Measurements from ENCODE around the gene SLC2A13. TPM values are rescaled to one million over a fixed set of nuclear protein-coding genes. Genes with fewer than 3 reads are reported as not detected.
"Not testable (repeated sequence)": the region's sequence is repeated elsewhere in the genome, so short reads cannot be mapped to it uniquely, and the experiment has no call there.

Gene SLC2A13
- total RNA-seq, 2 experiments from 2014 or later, result 4.9 to 5.6 TPM

DNA sequence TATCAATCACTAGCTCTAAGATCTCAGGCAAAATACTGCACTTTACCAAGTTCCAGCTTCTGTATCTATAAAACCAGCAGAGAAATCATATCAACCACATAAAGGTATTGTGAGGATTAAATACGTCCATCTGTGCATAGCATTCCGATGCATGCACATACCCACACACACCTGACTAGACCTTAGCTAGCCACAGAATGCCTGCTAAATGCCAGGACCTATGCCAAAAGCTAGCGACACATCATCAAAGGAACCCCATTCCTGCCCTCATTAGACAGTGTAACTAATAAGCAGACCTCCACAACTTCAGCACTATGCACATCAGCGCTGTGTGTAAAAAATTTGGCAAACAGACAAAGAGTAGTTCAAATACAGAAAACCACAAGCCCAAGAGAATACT is 185.2 kb downstream of the SLC2A13 start:
- no peaks in the 10 kb centered on the region for H3K36me3 Mint-ChIP-seq
- no peak overlapping the region for H3K4me3 Mint-ChIP-seq
- no peaks in the 10 kb centered on the region for H3K9me3 Mint-ChIP-seq
- no peak for DNase-seq
- no peaks in the 10 kb centered on the region for H3K4me1 Mint-ChIP-seq
- no peak overlapping the region for H3K27ac Mint-ChIP-seq
- H3K27me3 Mint-ChIP-seq, result no peaks in the 10 kb centered on the region

- Mint-ChIP-seq H3K36me3 (no peaks in the 10 kb centered on the region), H3K27ac (no peak overlapping the region), H3K4me1 (no peaks in the 10 kb centered on the region), H3K4me3 (no peak overlapping the region), H3K27me3 (no peaks in the 10 kb centered on the region), H3K9me3 (no peaks in the 10 kb centered on the region)
- no peak for DNase-seq
These were observed 185.7 kb downstream of the SLC2A13 start for GRCh38 chr12:39920222-39920621.

DNA sequence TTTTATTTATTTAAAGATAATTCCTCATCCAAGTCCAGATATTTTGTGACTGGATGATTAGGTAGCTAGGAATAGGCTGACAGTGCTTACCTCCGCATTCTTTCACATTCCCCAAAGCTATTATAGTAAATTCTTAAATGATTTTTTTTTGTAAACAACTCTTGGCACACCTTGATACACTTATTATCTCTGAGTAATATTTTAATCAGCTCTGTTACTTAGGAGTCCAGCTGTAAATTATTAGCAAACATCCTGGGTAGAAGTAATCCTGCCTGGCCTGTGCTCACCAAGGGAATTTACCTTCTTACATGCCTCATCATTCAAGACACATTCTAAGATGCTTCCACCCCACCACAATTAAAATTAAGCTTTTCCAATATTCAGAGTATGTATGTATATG is 186.1 kb downstream of the SLC2A13 start:
- Mint-ChIP-seq H3K27ac (no peak overlapping the region), H3K4me1 (no peaks in the 10 kb centered on the region), H3K9me3 (no peaks in the 10 kb centered on the region), H3K36me3 (no peaks in the 10 kb centered on the region), H3K27me3 (no peaks in the 10 kb centered on the region), H3K4me3 (no peak overlapping the region)
- no peak for DNase-seq

DNA sequence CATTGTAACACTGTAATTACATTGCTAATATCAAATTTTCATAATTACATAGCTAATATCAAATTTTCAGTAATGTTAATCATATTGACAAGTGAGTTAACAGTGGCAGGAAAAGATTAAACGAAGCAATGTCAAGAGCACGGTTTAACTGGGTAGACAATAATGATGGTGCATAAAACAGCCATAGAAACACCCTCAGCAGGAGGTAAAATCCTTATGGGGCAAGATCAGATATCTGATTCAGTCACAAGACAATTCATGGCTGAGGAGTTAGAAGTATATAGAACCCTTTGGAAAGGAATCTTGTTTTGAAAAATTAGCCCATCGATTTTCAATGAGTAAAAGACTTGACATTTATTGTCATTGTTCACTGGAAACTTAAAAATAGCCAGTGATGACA is 190.6 kb downstream of the SLC2A13 start:
- no peaks in the 10 kb centered on the region for H3K36me3 Mint-ChIP-seq
- H3K4me1 Mint-ChIP-seq, result no peaks in the 10 kb centered on the region
- no peak overlapping the region for H3K4me3 Mint-ChIP-seq
- no peak overlapping the region for H3K27ac Mint-ChIP-seq
- H3K9me3 Mint-ChIP-seq, result no peaks in the 10 kb centered on the region
- no peaks in the 10 kb centered on the region for H3K27me3 Mint-ChIP-seq
- no peak for DNase-seq

- no peak overlapping the region for H3K4me3 Mint-ChIP-seq
- H3K4me1 Mint-ChIP-seq, result no peaks in the 10 kb centered on the region
- no peaks in the 10 kb centered on the region for H3K36me3 Mint-ChIP-seq
- no peaks in the 10 kb centered on the region for H3K9me3 Mint-ChIP-seq
- H3K27ac Mint-ChIP-seq, result no peak overlapping the region
- no peaks in the 10 kb centered on the region for H3K27me3 Mint-ChIP-seq
- DNase-seq, result no peak
These were observed 193.5 kb downstream of the SLC2A13 start for GRCh38 chr12:39912211-39912980.

DNA sequence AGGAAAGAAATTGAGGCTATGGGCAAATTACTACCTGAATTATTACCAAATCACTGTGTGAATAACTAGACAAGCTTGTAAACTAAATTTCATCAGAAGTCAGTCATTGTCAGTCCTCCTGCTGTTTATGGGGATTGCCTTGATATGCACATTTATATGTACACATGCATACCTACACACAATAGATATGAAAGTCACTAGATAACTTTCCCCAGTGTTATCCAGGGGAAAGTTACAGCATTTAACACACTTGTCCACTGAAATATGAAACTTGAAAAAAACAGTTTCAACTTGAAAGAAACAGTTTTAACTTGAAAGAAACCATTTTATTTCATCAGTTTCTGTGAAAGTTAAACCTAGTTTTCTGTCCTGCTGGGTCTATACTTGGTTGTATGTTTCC is 199.6 kb downstream of the SLC2A13 start:
- no peaks in the 10 kb centered on the region for H3K27me3 Mint-ChIP-seq
- no peaks in the 10 kb centered on the region for H3K36me3 Mint-ChIP-seq
- peaks cover 5% of the 10 kb centered on the region for H3K4me1 Mint-ChIP-seq
- no peaks in the 10 kb centered on the region for H3K9me3 Mint-ChIP-seq
- DNase-seq, result no peak
- no peak overlapping the region for H3K4me3 Mint-ChIP-seq
- no peak overlapping the region for H3K27ac Mint-ChIP-seq

DNA sequence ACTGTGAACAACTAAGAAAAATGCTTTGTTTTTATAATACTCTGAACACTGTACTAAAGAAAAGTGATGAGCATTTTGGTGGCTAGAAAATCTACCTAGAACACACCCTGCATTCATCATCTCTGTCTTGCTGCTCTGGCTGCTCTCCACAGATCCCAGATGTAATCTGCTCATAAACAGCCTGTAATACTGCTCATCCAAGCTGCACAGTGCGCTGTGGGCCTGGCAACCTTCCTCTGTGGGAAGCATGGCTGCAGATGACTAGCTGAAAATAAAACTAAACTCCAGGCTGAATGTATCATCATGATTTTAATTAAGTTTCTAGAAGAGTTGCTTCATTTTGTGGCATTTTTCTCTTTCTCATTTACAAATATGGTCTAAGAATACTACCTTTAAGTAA is 200.7 kb downstream of the SLC2A13 start:
- no peaks in the 10 kb centered on the region for H3K9me3 Mint-ChIP-seq
- no peaks in the 10 kb centered on the region for H3K27me3 Mint-ChIP-seq
- H3K4me1 Mint-ChIP-seq, result peaks cover 5% of the 10 kb centered on the region
- no peak overlapping the region for H3K4me3 Mint-ChIP-seq
- H3K36me3 Mint-ChIP-seq, result no peaks in the 10 kb centered on the region
- no peak overlapping the region for H3K27ac Mint-ChIP-seq
- DNase-seq, result no peak

GRCh38 chr12:39902821-39903220 is 203.1 kb downstream of the SLC2A13 start:
- Mint-ChIP-seq H3K36me3 (no peaks in the 10 kb centered on the region), H3K4me3 (no peak overlapping the region), H3K27me3 (no peaks in the 10 kb centered on the region), H3K9me3 (no peaks in the 10 kb centered on the region), H3K4me1 (peaks cover 5% of the 10 kb centered on the region), H3K27ac (no peak overlapping the region)
- DNase-seq, result no peak

DNA sequence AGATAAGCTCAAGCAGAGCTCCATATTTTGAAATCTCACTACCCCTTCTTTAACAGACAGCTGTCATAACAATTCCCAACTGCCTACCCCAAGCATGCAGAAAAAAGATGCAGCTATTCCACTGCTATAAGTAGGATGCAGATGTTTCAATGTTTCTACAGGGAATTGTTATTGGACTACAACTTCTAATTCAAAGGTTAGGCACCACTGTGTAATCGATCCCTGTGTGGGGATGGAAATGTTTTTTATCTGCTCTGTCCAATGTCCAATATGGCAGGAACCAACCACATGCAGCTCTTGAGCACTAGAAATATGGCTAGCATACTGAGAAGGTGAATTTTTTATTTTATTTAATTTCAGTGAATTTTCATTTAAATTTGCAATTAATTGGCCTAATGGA is 208.6 kb downstream of the SLC2A13 start:
- H3K27ac Mint-ChIP-seq, result no peak overlapping the region
- peaks cover 2% of the 10 kb centered on the region for H3K36me3 Mint-ChIP-seq
- no peaks in the 10 kb centered on the region for H3K27me3 Mint-ChIP-seq
- peaks cover 3% of the 10 kb centered on the region for H3K9me3 Mint-ChIP-seq
- H3K4me3 Mint-ChIP-seq, result no peak overlapping the region
- no peaks in the 10 kb centered on the region for H3K4me1 Mint-ChIP-seq
- no peak for DNase-seq

GRCh38 chr12:39893388-39893787 is 212.5 kb downstream of the SLC2A13 start:
- H3K4me3 Mint-ChIP-seq, H3K27ac Mint-ChIP-seq, H3K9me3 Mint-ChIP-seq, DNase-seq, H3K27me3 Mint-ChIP-seq, H3K4me1 Mint-ChIP-seq, H3K36me3 Mint-ChIP-seq: not testable (repeated sequence)

DNA sequence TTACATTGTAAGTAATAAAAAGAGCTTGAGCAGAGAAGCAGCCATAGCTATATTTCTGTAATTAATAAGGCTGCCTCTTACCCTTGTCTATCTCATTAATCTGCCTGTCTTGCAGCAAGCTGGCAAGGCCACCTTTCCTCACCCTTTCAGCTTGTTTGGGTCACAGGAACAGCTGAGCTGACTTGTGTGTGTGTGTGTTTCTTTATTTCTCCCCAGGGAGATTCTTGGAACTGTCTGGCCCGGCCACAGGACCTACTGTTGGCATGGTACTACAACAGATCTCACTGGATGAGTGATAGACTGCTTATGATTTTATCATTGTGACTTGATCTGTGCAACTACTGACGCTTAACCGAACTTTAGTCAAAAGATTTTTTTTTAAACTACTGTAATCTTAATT is 213.7 kb downstream of the SLC2A13 start:
- DNase-seq, result no peak
- H3K27me3 Mint-ChIP-seq, result no peaks in the 10 kb centered on the region
- no peak overlapping the region for H3K27ac Mint-ChIP-seq
- no peaks in the 10 kb centered on the region for H3K4me1 Mint-ChIP-seq
- no peak overlapping the region for H3K4me3 Mint-ChIP-seq
- H3K9me3 Mint-ChIP-seq, result peaks cover 3% of the 10 kb centered on the region
- peaks cover 2% of the 10 kb centered on the region for H3K36me3 Mint-ChIP-seq

- Mint-ChIP-seq H3K9me3 (no peaks in the 10 kb centered on the region), H3K4me3 (no peak overlapping the region), H3K27ac (no peak overlapping the region), H3K4me1 (no peaks in the 10 kb centered on the region), H3K27me3 (no peaks in the 10 kb centered on the region), H3K36me3 (no peaks in the 10 kb centered on the region)
- DNase-seq, result no peak
These were observed 218.0 kb downstream of the SLC2A13 start for GRCh38 chr12:39887856-39888255.

DNA sequence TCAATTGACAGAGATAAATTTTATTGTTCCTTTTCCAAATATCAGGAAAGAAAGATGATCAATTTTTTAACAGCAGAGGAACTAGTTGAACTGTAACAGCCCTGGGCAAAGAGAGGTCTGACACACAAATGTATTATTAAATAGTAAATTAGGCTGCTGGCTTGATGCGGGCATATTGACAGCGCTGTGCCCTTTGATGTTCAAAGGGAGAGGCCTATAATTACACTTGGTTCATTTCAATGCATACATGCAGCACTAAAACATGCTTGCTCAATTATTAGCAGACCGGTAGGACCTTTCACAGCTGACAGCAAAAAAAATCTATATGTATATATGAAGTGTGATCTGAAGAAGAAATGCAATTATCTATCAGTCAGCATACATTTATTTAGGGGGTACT is 219.8 kb downstream of the SLC2A13 start:
- Mint-ChIP-seq H3K4me1 (no peaks in the 10 kb centered on the region), H3K9me3 (peaks cover 2% of the 10 kb centered on the region), H3K27me3 (no peaks in the 10 kb centered on the region), H3K27ac (no peak overlapping the region), H3K36me3 (peaks cover 2% of the 10 kb centered on the region), H3K4me3 (no peak overlapping the region)
- no peak for DNase-seq

DNA sequence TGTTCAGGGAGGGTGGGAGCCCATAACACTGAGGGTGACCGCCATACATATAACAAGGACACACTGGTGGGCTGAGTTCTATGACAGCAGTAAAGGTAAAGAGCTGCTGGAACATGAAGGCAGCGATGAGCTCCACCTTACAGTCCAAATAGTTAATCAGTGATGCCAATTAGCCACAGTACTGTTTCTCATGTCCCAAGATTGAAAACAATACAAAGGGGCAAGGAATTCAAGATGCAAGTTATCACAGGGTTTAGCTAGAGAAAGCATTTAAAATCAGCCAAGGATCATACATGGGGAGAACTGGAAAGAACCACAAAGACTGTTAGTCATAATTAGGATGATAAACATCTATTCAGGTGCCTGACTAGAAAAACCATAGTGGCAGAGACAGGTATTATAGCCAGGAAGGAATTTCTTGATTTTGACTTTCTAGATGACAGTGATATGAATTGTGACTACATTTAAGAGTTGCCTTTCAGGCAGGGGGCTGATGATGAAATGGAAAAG is 221.2 kb downstream of the SLC2A13 start:
- no peaks in the 10 kb centered on the region for H3K27me3 Mint-ChIP-seq
- H3K27ac Mint-ChIP-seq, result no peak overlapping the region
- no peak for DNase-seq
- H3K4me1 Mint-ChIP-seq, result no peaks in the 10 kb centered on the region
- peaks cover 5% of the 10 kb centered on the region for H3K36me3 Mint-ChIP-seq
- H3K4me3 Mint-ChIP-seq, result no peak overlapping the region
- peaks cover 6% of the 10 kb centered on the region for H3K9me3 Mint-ChIP-seq

DNA sequence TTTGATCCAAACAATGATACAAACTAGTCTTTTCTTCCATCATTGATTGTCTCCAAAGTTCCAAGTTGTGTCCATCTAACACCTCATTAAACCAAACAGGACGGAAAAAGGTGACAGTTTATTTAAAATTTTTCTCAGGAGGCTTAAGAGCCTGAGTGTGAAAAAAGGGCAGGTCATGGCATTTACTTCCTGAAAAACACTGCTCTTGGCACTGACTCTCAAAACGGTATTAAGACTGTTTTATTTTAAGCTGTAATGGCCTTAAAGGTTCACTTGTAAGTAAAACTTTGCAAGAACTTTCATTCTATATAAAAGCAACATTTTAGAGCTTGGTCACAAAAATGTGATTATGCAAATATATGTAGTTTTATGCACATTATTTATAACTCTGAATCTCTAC is 222.5 kb downstream of the SLC2A13 start:
- Mint-ChIP-seq H3K4me1 (no peaks in the 10 kb centered on the region), H3K4me3 (no peak overlapping the region), H3K36me3 (peaks cover 9% of the 10 kb centered on the region), H3K9me3 (peaks cover 12% of the 10 kb centered on the region), H3K27me3 (no peaks in the 10 kb centered on the region), H3K27ac (no peak overlapping the region)
- no peak for DNase-seq

DNA sequence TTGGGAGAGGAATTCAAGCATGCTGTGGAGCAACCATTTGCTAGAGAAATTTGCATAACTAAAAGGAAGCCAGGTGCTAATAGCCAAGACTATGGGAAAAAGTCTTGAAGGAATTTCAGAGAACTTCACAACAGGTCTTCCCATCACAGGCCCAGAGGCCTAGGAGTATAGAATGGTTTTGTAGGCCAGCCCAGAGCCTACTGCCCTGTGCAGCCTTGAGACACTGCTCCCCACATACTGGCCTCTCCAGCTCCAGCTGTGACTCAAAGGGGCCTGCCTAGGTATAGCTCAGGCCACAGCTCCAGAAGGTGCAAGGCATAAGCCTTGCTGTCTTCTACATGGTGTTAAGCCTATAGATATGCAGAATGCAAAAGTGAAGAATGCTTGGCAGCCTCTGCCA is 227.1 kb downstream of the SLC2A13 start:
- H3K27me3 Mint-ChIP-seq, result no peaks in the 10 kb centered on the region
- no peak overlapping the region for H3K4me3 Mint-ChIP-seq
- H3K4me1 Mint-ChIP-seq, result no peaks in the 10 kb centered on the region

More for the DNA sequence above, 227.1 kb downstream of the SLC2A13 start:
- Mint-ChIP-seq H3K9me3 (peaks cover 19% of the 10 kb centered on the region), H3K27ac (no peak overlapping the region), H3K36me3 (peaks cover 9% of the 10 kb centered on the region)
- DNase-seq, result no peak

All from activated naive CD8-positive, alpha-beta T cell treated with anti-CD3 and anti-CD28 coated beads for 36 hours (primary cell).